NCI-H2029 treated with DMSO at 0.1 percent for 48 hours (cell line): ENCODE measurements around the gene DNAJB4.
"Not testable (repeated sequence)": the region's sequence is repeated elsewhere in the genome, so short reads cannot be mapped to it uniquely, and the experiment has no call there.

ENCODE experiments used
- DNase-seq: peaks from one replicate; lab custom pipeline; 2025; lab: John Stamatoyannopoulos, UW

DNAJB4 gene

DNA sequence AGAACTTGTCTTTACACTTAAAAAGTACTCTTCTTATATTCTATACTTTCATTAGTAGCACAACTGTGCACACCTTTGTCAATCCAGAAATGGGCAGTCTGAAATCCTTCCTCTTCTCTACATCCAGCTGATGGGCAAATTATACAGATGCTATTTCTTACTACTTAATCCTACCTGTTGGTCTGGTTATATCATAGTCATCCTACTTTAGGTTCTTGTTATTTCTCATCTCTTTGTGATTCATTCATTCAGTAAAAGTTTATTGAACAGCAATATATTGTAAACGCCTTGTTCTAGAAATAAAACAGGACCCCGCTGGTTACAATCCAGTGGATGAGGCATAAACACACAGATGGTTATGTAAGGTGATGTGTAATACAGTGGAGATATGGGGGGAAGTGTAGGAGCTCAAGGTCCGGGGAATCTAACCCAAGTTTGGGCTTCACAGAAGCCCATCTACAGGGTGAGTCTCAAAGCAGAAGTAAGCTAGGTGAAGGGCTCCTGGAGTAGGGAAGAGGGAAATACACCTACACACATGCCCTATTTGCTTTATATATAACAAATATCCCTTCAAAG is 14.0 kb upstream of the DNAJB4 start:
- no peak for DNase-seq

DNA sequence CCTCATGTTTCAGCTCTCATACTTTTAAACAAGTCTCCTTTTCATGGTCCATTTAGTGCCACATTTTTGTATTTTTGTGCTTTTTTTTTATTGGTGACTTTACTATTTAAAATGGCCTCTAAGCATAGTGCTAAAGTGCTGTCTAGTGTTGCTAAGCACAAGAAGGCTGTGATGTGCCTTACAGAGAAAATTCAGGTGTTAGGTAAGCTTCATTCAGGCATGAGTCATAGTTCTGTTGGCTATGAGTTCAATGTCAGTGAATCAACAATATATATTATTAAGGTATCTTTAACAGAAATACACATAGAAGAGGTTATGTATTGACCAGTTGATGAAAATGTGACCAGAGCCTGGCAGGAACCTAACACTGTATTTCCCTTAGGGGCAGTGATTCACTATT is 13.1 kb upstream of the DNAJB4 start:
- DNase-seq = no peak

DNA sequence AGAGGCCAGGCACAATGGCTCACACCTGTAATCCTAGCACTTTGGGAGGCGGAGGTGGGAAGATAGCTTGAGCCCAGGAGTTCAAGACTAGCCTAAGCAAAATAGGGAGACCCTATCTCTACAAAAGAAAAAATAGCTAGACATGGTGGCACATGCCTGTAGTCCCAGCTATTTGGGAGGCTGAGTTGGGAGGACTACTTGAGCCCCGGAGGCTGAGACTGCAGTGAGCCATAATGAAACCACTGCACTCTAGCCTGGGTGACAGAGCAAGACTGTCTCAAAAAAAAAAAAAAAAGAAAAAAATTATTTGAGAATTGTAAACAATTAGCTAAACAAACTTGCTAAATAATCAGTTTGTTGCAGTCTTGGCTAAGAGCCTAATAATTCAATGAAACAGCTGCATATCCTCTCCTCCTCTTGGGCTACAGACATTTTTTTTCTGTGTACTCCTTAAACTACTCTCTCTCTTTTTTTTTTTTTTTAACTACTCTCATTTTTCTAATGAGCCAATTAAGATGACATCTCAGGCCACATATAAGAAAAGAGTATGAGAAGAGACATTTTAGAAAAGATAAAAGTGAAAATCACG is 10.5 kb upstream of the DNAJB4 start:
- DNase-seq = no peak

DNA sequence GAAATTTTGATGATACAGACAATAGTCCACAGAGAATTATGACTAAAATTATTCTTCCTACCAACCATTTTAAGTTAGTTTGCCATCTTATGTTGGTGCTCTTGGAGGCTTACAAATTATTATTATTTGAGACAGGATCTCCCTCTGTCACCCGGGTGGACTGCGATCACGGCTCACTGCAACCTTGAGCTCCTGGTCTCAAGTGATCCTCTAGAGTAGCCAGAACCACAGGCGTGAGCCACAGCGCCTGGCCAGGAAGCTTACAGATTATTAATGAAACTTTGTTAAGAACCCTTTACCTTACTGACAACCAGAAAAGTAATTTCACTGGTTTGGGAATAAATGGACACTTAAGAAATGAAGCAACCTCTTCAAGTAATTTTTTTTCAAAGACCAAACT is 8.0 kb upstream of the DNAJB4 start:
- no peak for DNase-seq

DNA sequence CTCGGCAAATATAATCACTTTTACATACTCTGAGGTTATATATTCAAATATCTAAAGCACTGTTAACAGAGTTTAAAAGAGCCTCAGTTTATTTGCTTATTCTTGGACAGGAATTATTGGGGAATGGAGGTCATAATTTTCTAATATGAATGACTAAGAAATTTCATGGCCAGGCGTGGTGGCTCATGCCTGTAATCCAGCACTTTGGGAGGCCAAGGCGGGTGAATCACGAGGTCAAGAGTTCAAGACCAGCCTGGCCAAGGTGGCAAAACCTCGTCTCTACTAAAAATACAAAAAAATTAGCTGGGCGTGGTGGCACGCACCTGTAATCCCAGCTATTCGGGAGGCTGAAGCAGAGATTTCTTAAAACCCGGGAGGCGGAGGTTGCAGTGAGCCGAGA is 4.2 kb upstream of the DNAJB4 start:
- DNase-seq = not testable (repeated sequence)

GRCh38 chr1:78003070-78003746 is 1.5 kb upstream of the DNAJB4 start:
- DNase-seq = no peak

- no peak for DNase-seq
Measured at GRCh38 chr1:78003882-78004718, 639 bp upstream of the DNAJB4 start.

DNA sequence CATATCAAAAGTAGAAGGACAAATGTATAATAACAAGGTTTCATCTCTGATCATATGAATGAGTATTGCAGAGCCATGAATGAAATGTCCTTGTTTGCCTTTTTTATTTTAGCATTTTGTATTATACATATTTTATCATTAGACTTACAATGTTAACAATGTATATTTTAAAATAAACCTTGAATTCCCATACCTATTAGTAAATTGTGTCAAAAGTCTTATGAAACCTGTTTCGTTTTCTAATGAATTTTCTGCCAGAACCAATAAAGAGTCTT is 646 bp downstream of the DNAJB4 start:
- no peak for DNase-seq

DNA sequence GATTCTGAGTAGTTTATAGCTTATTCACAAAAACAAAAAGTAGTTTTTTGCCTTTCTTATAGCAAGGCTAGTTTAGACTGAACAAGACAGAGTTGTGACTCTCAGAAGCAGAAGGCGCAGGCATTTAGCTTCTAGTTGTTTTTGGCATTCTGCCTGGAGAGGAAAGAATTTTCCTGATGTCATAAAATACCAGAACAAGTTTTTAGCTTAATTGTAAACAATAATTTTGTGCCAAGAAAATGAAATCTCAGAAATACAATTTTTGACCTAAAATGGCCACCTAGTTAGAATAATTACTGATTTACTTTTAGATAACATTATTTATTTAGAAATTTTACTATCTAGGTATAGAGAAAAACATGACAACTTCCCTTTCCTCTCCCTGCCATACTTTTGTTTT is 1.0 kb downstream of the DNAJB4 start:
- DNase-seq = no peak

DNA sequence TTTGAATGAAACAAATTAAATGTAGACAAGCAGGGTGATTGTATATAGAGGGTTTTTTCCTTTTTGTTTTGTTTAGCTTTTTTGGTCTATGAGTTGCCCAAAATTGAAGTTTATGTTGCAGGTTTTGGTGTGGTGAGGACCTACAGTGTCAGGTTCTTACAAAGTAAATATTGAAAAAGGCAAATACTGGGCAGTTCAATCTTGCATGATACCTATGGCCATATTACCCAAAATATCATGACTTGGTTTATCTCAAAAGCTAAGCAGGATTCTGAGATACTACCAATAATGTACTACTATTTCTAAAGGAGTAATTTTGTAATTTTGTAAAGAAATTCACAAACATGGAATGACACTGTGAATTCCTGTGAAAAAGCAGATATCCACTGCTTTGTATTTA is 1.8 kb downstream of the DNAJB4 start:
- no peak for DNase-seq

DNA sequence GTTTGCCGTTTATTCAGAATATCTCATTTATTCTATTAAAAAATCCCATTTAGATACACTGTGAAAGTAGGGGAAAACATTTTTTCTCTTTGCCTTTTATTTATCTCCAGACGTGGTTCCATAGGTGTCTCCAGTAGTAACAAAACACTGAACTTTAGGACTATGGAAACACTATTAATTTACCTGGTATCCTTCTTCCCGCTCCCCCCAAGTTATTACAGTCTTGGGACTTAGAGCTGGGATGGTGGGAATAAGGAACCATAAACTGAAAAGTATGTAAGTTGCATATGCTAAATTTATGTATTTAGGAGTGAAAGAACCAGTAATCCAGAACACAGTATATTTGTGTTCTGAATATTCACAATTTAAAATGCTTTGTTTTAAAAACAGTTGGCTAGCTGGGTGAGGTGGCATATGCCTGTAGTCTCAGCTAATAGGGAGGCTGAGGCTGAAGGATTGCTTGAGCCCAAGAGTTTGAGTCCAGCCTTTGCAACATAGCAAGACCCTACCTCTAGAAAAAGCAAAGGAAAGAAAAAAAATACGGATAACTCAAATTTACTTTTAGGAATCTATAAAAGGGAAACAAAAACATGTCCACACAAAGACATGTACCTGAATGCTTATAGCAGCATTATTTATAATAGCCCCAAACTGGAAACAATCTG is 3.1 kb downstream of the DNAJB4 start:
- no peak for DNase-seq

GRCh38 chr1:78009276-78009675 is 4.5 kb downstream of the DNAJB4 start:
- no peak for DNase-seq

- DNase-seq = no peak
Measured at GRCh38 chr1:78009836-78010235, 5.1 kb downstream of the DNAJB4 start.

DNA sequence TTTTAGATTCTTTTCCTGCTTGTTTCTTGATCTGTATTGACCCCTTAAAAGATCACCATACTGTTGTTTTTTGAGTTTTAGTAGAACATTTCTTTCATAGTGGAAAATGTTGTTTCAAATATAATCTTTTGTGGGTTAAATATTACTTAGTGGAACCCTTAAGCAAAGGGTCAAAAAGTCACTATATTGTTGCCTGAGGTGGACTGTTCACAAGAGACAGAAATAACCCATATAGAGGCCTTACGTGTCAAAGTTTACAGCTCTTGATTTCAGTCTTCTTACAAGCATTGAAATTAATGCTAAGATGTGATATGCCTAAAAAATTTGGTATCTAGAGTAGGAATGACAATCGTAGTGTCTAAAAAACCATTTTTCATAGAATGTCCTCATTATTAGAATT is 6.3 kb downstream of the DNAJB4 start:
- no peak for DNase-seq

DNA sequence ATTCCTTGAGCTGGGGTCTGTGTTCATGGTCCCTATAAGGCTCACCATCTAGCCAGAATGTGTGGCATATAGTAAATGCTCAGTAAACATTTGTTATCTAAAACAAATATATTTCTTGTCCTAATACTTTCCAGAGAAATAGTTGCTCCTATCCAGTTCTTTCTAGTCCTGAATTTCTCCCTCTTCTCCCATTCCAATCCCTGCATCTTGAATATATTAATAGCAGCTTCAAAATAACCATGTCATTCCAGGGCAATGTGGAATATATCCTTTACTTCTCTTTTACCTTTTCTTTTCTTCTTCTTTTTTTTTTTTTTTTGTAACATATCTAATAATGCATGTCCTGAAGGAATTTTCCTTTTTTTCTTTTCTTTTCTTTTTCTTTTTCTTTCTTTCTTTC is 10.4 kb downstream of the DNAJB4 start:
- DNase-seq = no peak

GRCh38 chr1:78019024-78019423 is 14.3 kb downstream of the DNAJB4 start:
- DNase-seq = no peak

DNA sequence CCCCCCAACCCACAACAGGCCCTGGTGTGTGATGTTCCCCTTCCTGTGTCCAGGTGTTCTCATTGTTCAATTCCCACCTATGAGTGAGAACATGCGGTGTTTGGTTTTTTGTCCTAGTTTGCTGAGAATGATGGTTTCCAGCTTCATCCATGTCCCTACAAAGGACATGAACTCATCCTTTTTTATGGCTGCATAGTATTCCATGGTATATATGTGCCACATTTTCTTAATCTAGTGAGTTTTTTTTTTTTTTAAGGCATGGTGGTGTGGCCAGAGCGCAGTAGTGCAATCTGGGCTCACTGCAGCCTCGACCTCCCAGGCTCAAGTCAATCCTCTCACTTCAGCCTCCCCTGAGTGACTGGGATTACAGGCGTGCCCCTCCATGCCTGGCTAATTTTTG is 16.4 kb downstream of the DNAJB4 start:
- DNase-seq = not testable (repeated sequence)

- no peak for DNase-seq
Measured at GRCh38 chr1:78029793-78030192, 25.1 kb downstream of the DNAJB4 start.

DNA sequence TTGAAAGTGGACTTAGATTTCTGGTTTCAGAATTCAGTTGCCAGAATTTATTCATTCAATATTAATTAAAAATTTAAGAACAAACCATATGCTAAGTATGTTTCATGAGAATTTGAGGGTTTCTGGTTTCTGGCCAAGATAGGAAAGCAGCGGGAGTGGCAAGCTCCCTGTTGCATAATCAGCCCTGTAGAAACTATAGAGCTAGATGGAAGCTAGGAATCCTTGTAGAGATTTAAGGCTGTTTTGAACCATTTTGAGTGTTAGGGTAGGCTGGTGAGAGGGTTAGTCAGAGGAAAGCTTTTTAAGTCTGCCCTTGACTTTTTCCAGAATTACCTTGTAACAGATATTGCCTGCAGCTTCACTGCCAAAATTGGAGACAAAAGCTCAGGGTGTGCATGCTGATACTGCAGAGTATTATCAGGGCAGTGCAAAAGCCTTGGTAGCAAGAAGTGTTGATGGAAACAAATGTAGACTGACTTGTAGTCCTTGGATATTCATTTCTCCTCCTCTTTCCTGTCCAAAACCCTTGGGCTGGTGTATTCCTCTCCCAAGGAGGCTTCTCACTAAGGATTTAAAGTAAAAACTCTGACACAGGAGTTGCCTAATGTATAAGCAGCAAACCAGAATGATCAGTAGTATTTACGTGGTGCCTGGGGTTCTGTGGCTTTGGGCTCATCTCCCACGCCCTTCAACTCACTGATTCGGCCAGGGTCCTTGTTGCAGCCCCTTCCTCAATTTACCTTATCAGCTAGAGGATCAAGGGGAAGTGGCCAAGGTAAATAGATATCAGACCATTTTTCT is 28.5 kb downstream of the DNAJB4 start:
- DNase-seq = no peak

- no peak for DNase-seq
Measured at GRCh38 chr1:78033797-78034172, 29.0 kb downstream of the DNAJB4 start.

- no peak for DNase-seq
Measured at GRCh38 chr1:78035121-78035520, 30.4 kb downstream of the DNAJB4 start.

- DNase-seq = no peak
Measured at GRCh38 chr1:78036450-78036849, 31.7 kb downstream of the DNAJB4 start.
